GM18499 (cell line): ENCODE data around the gene AKT1.
"Not testable (repeated sequence)": the region's sequence is repeated elsewhere in the genome, so short reads cannot be mapped to it uniquely, and the experiment has no call there.

Source experiments
- ATAC-seq: cut with Tn5 transposase; IDR thresholded peaks from one replicate; pipeline ENCODE4 v1.9.1; 2021; ENCODE audit warnings: moderate number of reproducible peaks; ENCODE audit not compliant: insufficient read depth, unreplicated experiment

The AKT1 gene

GRCh38 chr14:104794993-104795780 lies at the start of gene AKT1:
Gene AKT1 (minus strand): TSS chr14:104795748. CDS start chr14:104792643, 3,105 bp downstream.
- no peak for ATAC-seq

- no peak for ATAC-seq
Measured at GRCh38 chr14:104845033-104845666, 49.6 kb upstream of the AKT1 start.

- ATAC-seq: no peak
Measured at GRCh38 chr14:104844306-104845032, 48.9 kb upstream of the AKT1 start.

GRCh38 chr14:104843442-104844305 lies 48.1 kb upstream of the AKT1 start:
- ATAC-seq: no peak

GRCh38 chr14:104843006-104843405 lies 47.5 kb upstream of the AKT1 start:
- ATAC-seq: no peak

GRCh38 chr14:104841730-104842129 lies 46.2 kb upstream of the AKT1 start:
- no peak for ATAC-seq

- ATAC-seq: not testable (repeated sequence)
Measured at GRCh38 chr14:104836171-104836935, 40.8 kb upstream of the AKT1 start.

- no peak for ATAC-seq
Measured at GRCh38 chr14:104830781-104831180, 35.2 kb upstream of the AKT1 start.

- ATAC-seq: no peak
Measured at GRCh38 chr14:104827177-104828055, 31.9 kb upstream of the AKT1 start.

- no peak for ATAC-seq
Measured at GRCh38 chr14:104826861-104827176, 31.3 kb upstream of the AKT1 start.

- ATAC-seq: no peak
Measured at GRCh38 chr14:104826189-104826860, 30.8 kb upstream of the AKT1 start.

- ATAC-seq: no peak
Measured at GRCh38 chr14:104824353-104824997, 28.9 kb upstream of the AKT1 start.

GRCh38 chr14:104822821-104823615 lies 27.5 kb upstream of the AKT1 start:
- no peak for ATAC-seq

- ATAC-seq: no peak
Measured at GRCh38 chr14:104821971-104822608, 26.5 kb upstream of the AKT1 start.

- no peak for ATAC-seq
Measured at GRCh38 chr14:104821229-104821945, 25.8 kb upstream of the AKT1 start.
